Thymus (tissue), 14 donors: ENCODE measurements around the gene ACSS2. TPM values are rescaled to one million over a fixed set of nuclear protein-coding genes. Genes with fewer than 3 reads are reported as not detected.
A peak's percentile ranks its signal among the peaks of the same experiment; 100 is the strongest.

Experiments used
- DNase-seq, 9 donors: peaks; one replicate each; pipeline ENCODE4 v3.0.0-alpha.2; 2013; ENCODE audit warnings: low spot score in 9 of 9, low read depth in 6 of 9, missing footprints in 1 of 9
- H3K27ac ChIP-seq, 2 donors: one replicate each; pipeline ENCODE4 v1.5.1; 2013; ENCODE audit warnings: control low read depth in 1 of 2, low read depth in 1 of 2, low read length in 1 of 2, mild to moderate bottlenecking in 1 of 2, moderate library complexity in 1 of 2
- H3K27me3 ChIP-seq, 2 donors: one replicate each; pipeline ENCODE4 v1.5.1; 2013; ENCODE audit warnings: low read length in 1 of 2; ENCODE audit not compliant: control insufficient read depth in 2 of 2, insufficient read depth in 1 of 2
- H3K36me3 ChIP-seq, 2 donors: one replicate each; pipeline ENCODE4 v1.5.1; 2013; ENCODE audit warnings: low read length in 1 of 2, mild to moderate bottlenecking in 1 of 2, moderate library complexity in 1 of 2; ENCODE audit not compliant: control insufficient read depth in 2 of 2, insufficient read depth in 2 of 2
- H3K4me1 ChIP-seq, 2 donors: one replicate each; pipeline ENCODE4 v1.5.1; 2013; ENCODE audit warnings: low read length in 2 of 2; ENCODE audit not compliant: control insufficient read depth in 2 of 2, insufficient read depth in 2 of 2
- H3K4me3 ChIP-seq, 2 donors: one replicate each; pipeline ENCODE4 v1.5.1; 2013; ENCODE audit warnings: low read length in 2 of 2, control low read depth in 1 of 2, mild to moderate bottlenecking in 1 of 2
- H3K9me3 ChIP-seq, 2 donors: one replicate each; pipeline ENCODE4 v1.5.1; 2013; ENCODE audit warnings: low read length in 1 of 2, mild to moderate bottlenecking in 1 of 2; ENCODE audit not compliant: control insufficient read depth in 2 of 2, insufficient read depth in 1 of 2
- WGBS: extraction: QIAGEN DNeasy Blood & Tissue Kit; methylation state at CpG from one replicate; pipeline ENCODE4 v1.1.7; 2013; 5-methylcytosine and 5-hydroxymethylcytosine counted together
- long read RNA-seq, 10 donors: transcript quantifications; one replicate each; lab custom pipeline, GENCODE V29; 2026
- polyA plus RNA-seq: library from polyadenylated mRNA; stranded (reverse); fragments of 200-250 nt; gene quantifications from one replicate; pipeline ENCODE4 v1.2.3, GENCODE V29; 2013
- total RNA-seq: library from RNA; stranded (reverse); fragments of 120-200 nt; gene quantifications from one replicate; pipeline ENCODE4 v1.2.4, GENCODE V29; 2013
- donor health status: healthy.

The ACSS2 gene
- total RNA-seq, result 11.3 TPM
- 26.1 TPM for polyA plus RNA-seq
- long read RNA-seq, donor 1, result 0 reads
- long read RNA-seq, donor 2, partial matches to known transcripts, result 0 of 4 reads
- long read RNA-seq, donor 2, other reads (novel, unspliced or antisense), result 0 of 4 reads
- long read RNA-seq, donor 3, partial matches to known transcripts, result 0 of 1 reads
- long read RNA-seq, donor 3, other reads (novel, unspliced or antisense), result 0 of 1 reads
- long read RNA-seq, donor 4, partial matches to known transcripts, result 0 of 1 reads
- long read RNA-seq, donor 4, other reads (novel, unspliced or antisense), result 0 of 1 reads
- long read RNA-seq, donor 5, partial matches to known transcripts, result 0 of 2 reads
- long read RNA-seq, donor 5, other reads (novel, unspliced or antisense), result 0 of 2 reads
- long read RNA-seq, donor 6, result 0 reads
- long read RNA-seq, donor 7, partial matches to known transcripts, result 0 of 1 reads
- long read RNA-seq, donor 7, other reads (novel, unspliced or antisense), result 0 of 1 reads
- long read RNA-seq, donor 8, result 0 reads
- long read RNA-seq, donor 9, partial matches to known transcripts, result 0 of 5 reads
- long read RNA-seq, donor 9, other reads (novel, unspliced or antisense), result 0 of 5 reads
- long read RNA-seq, donor 10, partial matches to known transcripts, result 0 of 2 reads
- long read RNA-seq, donor 10, other reads (novel, unspliced or antisense), result 0 of 2 reads

GRCh38 chr20:34876406-34877282, at the start of gene ACSS2:
Gene ACSS2, plus strand, starts transcription at chr20:34876612. Its CDS starts 34 bp downstream, at chr20:34876646.
- Histone ChIP-seq H3K4me3 (peak within 1 kb of the TSS; percentile 52 to 78), H3K9me3 (no peaks in the 10 kb centered on the region), H3K27ac (peak within 1 kb of the TSS; percentile 45 to 55), H3K27me3 (peaks cover 5 to 36% of the 10 kb centered on the region in 2 donors), H3K36me3 (no peaks in the 10 kb centered on the region), H3K4me1 (peaks cover 12 to 47% of the 10 kb centered on the region in 2 donors)
- peak in 7 of 9 donors; percentile 66 to 88 (median 78) for DNase-seq
- 3% methylated on average over 63 of the region's 63 CpGs for WGBS

GRCh38 chr20:34829191-34829590, 47.2 kb upstream of the ACSS2 start:
- peaks cover 0 to 11% of the 10 kb centered on the region in 2 donors for H3K4me1 ChIP-seq
- 93% methylated on average over 3 of the region's 3 CpGs for WGBS
- DNase-seq, result no peak
- H3K4me3 ChIP-seq, result no peak overlapping the region
- H3K27ac ChIP-seq, result no peak overlapping the region
- H3K9me3 ChIP-seq, result no peaks in the 10 kb centered on the region
- H3K27me3 ChIP-seq, result peaks cover 0 to 6% of the 10 kb centered on the region in 2 donors
- H3K36me3 ChIP-seq, result no peaks in the 10 kb centered on the region

GRCh38 chr20:34831936-34832335, 44.5 kb upstream of the ACSS2 start:
- Histone ChIP-seq H3K4me3 (no peak overlapping the region), H3K9me3 (no peaks in the 10 kb centered on the region), H3K4me1 (no peaks in the 10 kb centered on the region), H3K27ac (no peak overlapping the region), H3K27me3 (peaks cover 0 to 6% of the 10 kb centered on the region in 2 donors), H3K36me3 (no peaks in the 10 kb centered on the region)
- DNase-seq, result no peak
- 66% methylated on average over 5 of the region's 5 CpGs for WGBS

- no peak overlapping the region for H3K4me3 ChIP-seq
- H3K9me3 ChIP-seq, result no peaks in the 10 kb centered on the region
- no peak overlapping the region for H3K27ac ChIP-seq
- peak in 4 of 9 donors; percentile 14 to 58 (median 18) for DNase-seq
- WGBS, result 57% methylated on average over 6 of the region's 6 CpGs
- no peaks in the 10 kb centered on the region for H3K4me1 ChIP-seq
- peaks cover 0 to 6% of the 10 kb centered on the region in 2 donors for H3K27me3 ChIP-seq
- H3K36me3 ChIP-seq, result no peaks in the 10 kb centered on the region
Observed at GRCh38 chr20:34834459-34834893, 41.9 kb upstream of the ACSS2 start.

GRCh38 chr20:34842143-34842542, 34.3 kb upstream of the ACSS2 start:
- H3K9me3 ChIP-seq, result no peaks in the 10 kb centered on the region
- H3K4me3 ChIP-seq, result no peak overlapping the region
- peaks cover 0 to 5% of the 10 kb centered on the region in 2 donors for H3K36me3 ChIP-seq
- no peak for DNase-seq
- WGBS, result 89% methylated on average over 2 of the region's 2 CpGs
- peaks cover 0 to 3% of the 10 kb centered on the region in 2 donors for H3K27me3 ChIP-seq
- H3K4me1 ChIP-seq, result no peaks in the 10 kb centered on the region
- H3K27ac ChIP-seq, result no peak overlapping the region

GRCh38 chr20:34843421-34843820, 33.0 kb upstream of the ACSS2 start:
- peaks cover 0 to 3% of the 10 kb centered on the region in 2 donors for H3K27me3 ChIP-seq
- no peaks in the 10 kb centered on the region for H3K4me1 ChIP-seq
- H3K4me3 ChIP-seq, result no peak overlapping the region
- H3K9me3 ChIP-seq, result no peaks in the 10 kb centered on the region
- WGBS, result 98% methylated on average over 2 of the region's 2 CpGs
- peaks cover 0 to 5% of the 10 kb centered on the region in 2 donors for H3K36me3 ChIP-seq
- DNase-seq, result no peak
- no peak overlapping the region for H3K27ac ChIP-seq

- no peaks in the 10 kb centered on the region for H3K9me3 ChIP-seq
- no peaks in the 10 kb centered on the region for H3K4me1 ChIP-seq
- H3K27me3 ChIP-seq, result no peaks in the 10 kb centered on the region
- H3K36me3 ChIP-seq, result peaks cover 12 to 26% of the 10 kb centered on the region in 2 donors
- H3K4me3 ChIP-seq, result no peak overlapping the region
- no peak overlapping the region for H3K27ac ChIP-seq
- WGBS, result 98% methylated on average over 5 of the region's 5 CpGs
- DNase-seq, result no peak
Observed at GRCh38 chr20:34848597-34848996, 27.8 kb upstream of the ACSS2 start.

GRCh38 chr20:34849778-34850177, 26.6 kb upstream of the ACSS2 start:
- Histone ChIP-seq H3K27me3 (no peaks in the 10 kb centered on the region), H3K4me3 (no peak overlapping the region), H3K27ac (no peak overlapping the region), H3K4me1 (no peaks in the 10 kb centered on the region), H3K36me3 (peaks cover 12 to 29% of the 10 kb centered on the region in 2 donors), H3K9me3 (no peaks in the 10 kb centered on the region)
- no peak for DNase-seq
- WGBS, result 87% methylated on average over 9 of the region's 9 CpGs
